Activated T-cell treated with anti-CD3 and anti-CD28 coated beads for 48 hours (primary cell): Measurements from ENCODE around the gene PSMG4.

Experiments used
- DNase-seq: peaks from one replicate; pipeline ENCODE4 v3.0.0-alpha.2; 2020; ENCODE audit warnings: low read depth

Gene PSMG4

GRCh38 chr6:3290149-3290930, 31.6 kb downstream of the PSMG4 start:
- DNase-seq: no peak

- DNase-seq: no peak
These were observed 32.1 kb downstream of the PSMG4 start for GRCh38 chr6:3290931-3291211.

- DNase-seq: no peak
These were observed 32.6 kb downstream of the PSMG4 start for GRCh38 chr6:3291346-3291745.

GRCh38 chr6:3291987-3292386, 33.2 kb downstream of the PSMG4 start:
- DNase-seq: no peak

GRCh38 chr6:3292431-3293197, 33.9 kb downstream of the PSMG4 start:
- DNase-seq: no peak

GRCh38 chr6:3293271-3294155, 34.8 kb downstream of the PSMG4 start:
- no peak for DNase-seq

GRCh38 chr6:3294396-3294795, 35.6 kb downstream of the PSMG4 start:
- no peak for DNase-seq

GRCh38 chr6:3294921-3295871, 36.4 kb downstream of the PSMG4 start:
- no peak for DNase-seq

- no peak for DNase-seq
These were observed 37.3 kb downstream of the PSMG4 start for GRCh38 chr6:3296078-3296477.

GRCh38 chr6:3296537-3296936, 37.8 kb downstream of the PSMG4 start:
- no peak for DNase-seq

GRCh38 chr6:3297006-3297405, 38.3 kb downstream of the PSMG4 start:
- DNase-seq: no peak

- DNase-seq: no peak
These were observed 39.2 kb downstream of the PSMG4 start for GRCh38 chr6:3297909-3298308.

GRCh38 chr6:3299221-3299620, 40.5 kb downstream of the PSMG4 start:
- no peak for DNase-seq

GRCh38 chr6:3301506-3301905, 42.8 kb downstream of the PSMG4 start:
- no peak for DNase-seq

GRCh38 chr6:3303795-3304411, 45.2 kb downstream of the PSMG4 start:
- DNase-seq: no peak

GRCh38 chr6:3304500-3305215, 45.9 kb downstream of the PSMG4 start:
- no peak for DNase-seq

- no peak for DNase-seq
These were observed 46.4 kb downstream of the PSMG4 start for GRCh38 chr6:3305216-3305565.

GRCh38 chr6:3305831-3306230, 47.1 kb downstream of the PSMG4 start:
- no peak for DNase-seq

GRCh38 chr6:3306848-3307247, 48.1 kb downstream of the PSMG4 start:
- no peak for DNase-seq

- DNase-seq: no peak
These were observed 48.7 kb downstream of the PSMG4 start for GRCh38 chr6:3307436-3307835.

- no peak for DNase-seq
These were observed 49.4 kb downstream of the PSMG4 start for GRCh38 chr6:3308106-3308505.
